Activated CD4-positive, alpha-beta T cell treated with anti-CD3 and anti-CD28 coated beads, Interleukin-2, amount 50 U/mL, for 48 hours (primary cell): Measurements from ENCODE around the gene LBX2.

Source experiments
- DNase-seq, 2 experiments: peaks; one replicate each; pipeline ENCODE4 v3.0.0-alpha.2; 2020

Gene LBX2

GRCh38 chr2:74450570-74451190 lies 48.7 kb downstream of the LBX2 start:
- no peak for DNase-seq

- no peak for DNase-seq
Observed at GRCh38 chr2:74448771-74449170, 50.6 kb downstream of the LBX2 start.
